Stimulated activated CD8-positive, alpha-beta memory T cell treated with anti-CD3 and anti-CD28 coated beads, Interleukin-15, amount 100 ng/mL, for 1 hour (primary cell): ENCODE data around the gene UBL4A.

Experiments used
- DNase-seq: peaks from one replicate; pipeline ENCODE4 v3.0.0-alpha.2; 2020; ENCODE audit warnings: low read depth

UBL4A gene

GRCh38 chrX:154436983-154437752 lies 49.2 kb downstream of the UBL4A start, which contains the start of gene GDI1:
Gene GDI1, plus strand, starts transcription at chrX:154437154. Its CDS starts 101 bp downstream, at chrX:154437255.
- no peak for DNase-seq

GRCh38 chrX:154436374-154436982 lies 49.9 kb downstream of the UBL4A start:
- no peak for DNase-seq

- DNase-seq, result no peak
Measured at GRCh38 chrX:154435171-154435733, 51.2 kb downstream of the UBL4A start.

GRCh38 chrX:154434394-154435168 lies 51.8 kb downstream of the UBL4A start:
- no peak for DNase-seq
